ENCODE results near the gene PCLO.
"Not testable (repeated sequence)": the region's sequence is repeated elsewhere in the genome, so short reads cannot be mapped to it uniquely, and the experiment has no call there.

The PCLO gene

DNA sequence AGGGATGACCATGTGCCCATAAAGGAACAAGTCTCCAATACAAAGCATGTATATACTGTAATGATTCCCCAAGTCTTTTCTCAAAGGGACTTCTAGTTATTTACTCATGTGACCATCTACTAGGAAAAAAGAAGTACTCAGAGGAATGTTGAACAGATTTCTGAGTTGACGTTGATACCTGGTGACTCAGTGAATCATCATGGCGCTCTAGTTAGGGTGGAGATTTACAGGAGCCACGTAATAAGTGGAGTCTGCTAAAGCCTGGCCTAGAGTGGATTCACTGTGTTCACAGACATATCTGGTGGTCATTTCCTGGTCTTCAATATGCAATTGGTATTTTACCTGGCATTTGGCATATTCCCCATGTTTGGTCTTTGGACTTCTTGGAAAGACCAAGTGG lies 416.9 kb downstream of the PCLO start:
- DNase-seq, result no peak
- Mint-ChIP-seq H3K36me3 (ENCODE audit: low read depth) (no peaks in the 10 kb centered on the region), H3K27me3 (no peaks in the 10 kb centered on the region), H3K4me1 (ENCODE audit: low read depth) (no peaks in the 10 kb centered on the region), H3K4me3 (no peak overlapping the region), H3K9me3 (no peaks in the 10 kb centered on the region), H3K27ac (no peak overlapping the region)

- H3K27ac Mint-ChIP-seq, result no peak overlapping the region
- H3K27me3 Mint-ChIP-seq, result no peaks in the 10 kb centered on the region
- no peaks in the 10 kb centered on the region for H3K9me3 Mint-ChIP-seq
- no peaks in the 10 kb centered on the region for H3K4me1 Mint-ChIP-seq (ENCODE audit: low read depth)
- H3K4me3 Mint-ChIP-seq, result no peak overlapping the region
- no peaks in the 10 kb centered on the region for H3K36me3 Mint-ChIP-seq (ENCODE audit: low read depth)
- DNase-seq, result no peak
Observed at GRCh38 chr7:82745117-82745516, 417.6 kb downstream of the PCLO start.

DNA sequence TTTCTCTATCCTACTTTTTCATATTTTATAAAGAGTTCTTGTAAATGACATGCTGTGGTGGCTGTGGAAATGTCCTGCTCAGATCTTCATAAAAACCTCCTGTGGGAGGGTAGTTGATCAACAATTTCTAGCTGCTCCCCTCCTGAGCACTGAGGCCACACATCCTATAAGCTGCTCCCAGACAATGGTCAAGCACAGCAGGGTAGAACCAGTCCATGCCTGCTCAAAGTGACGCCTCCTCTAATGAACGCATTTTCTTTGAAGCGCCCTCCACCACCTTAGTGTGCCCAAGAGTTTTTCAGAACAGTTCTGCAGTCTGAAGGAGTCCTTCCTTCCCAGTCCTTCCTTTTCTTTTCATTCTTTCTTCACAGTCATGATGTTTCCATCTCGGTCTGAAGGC lies 420.5 kb downstream of the PCLO start:
- Mint-ChIP-seq H3K4me1 (ENCODE audit: low read depth) (no peaks in the 10 kb centered on the region), H3K27me3 (no peaks in the 10 kb centered on the region), H3K4me3 (no peak overlapping the region), H3K27ac (no peak overlapping the region), H3K9me3 (no peaks in the 10 kb centered on the region), H3K36me3 (ENCODE audit: low read depth) (no peaks in the 10 kb centered on the region)
- DNase-seq, result no peak

GRCh38 chr7:82741493-82741892 lies 421.2 kb downstream of the PCLO start:
- no peak overlapping the region for H3K27ac Mint-ChIP-seq
- no peaks in the 10 kb centered on the region for H3K9me3 Mint-ChIP-seq
- H3K27me3 Mint-ChIP-seq, result no peaks in the 10 kb centered on the region
- DNase-seq, result no peak
- H3K4me1 Mint-ChIP-seq (ENCODE audit: low read depth), result no peaks in the 10 kb centered on the region
- H3K36me3 Mint-ChIP-seq (ENCODE audit: low read depth), result no peaks in the 10 kb centered on the region
- no peak overlapping the region for H3K4me3 Mint-ChIP-seq

- Mint-ChIP-seq H3K4me1 (ENCODE audit: low read depth) (no peaks in the 10 kb centered on the region), H3K27me3 (no peaks in the 10 kb centered on the region), H3K27ac (no peak overlapping the region), H3K36me3 (ENCODE audit: low read depth) (no peaks in the 10 kb centered on the region), H3K9me3 (no peaks in the 10 kb centered on the region), H3K4me3 (no peak overlapping the region)
- DNase-seq, result no peak
Observed at GRCh38 chr7:82740246-82740848, 422.3 kb downstream of the PCLO start.

- Mint-ChIP-seq H3K4me3 (no peak overlapping the region), H3K27ac (no peak overlapping the region), H3K36me3 (ENCODE audit: low read depth) (no peaks in the 10 kb centered on the region), H3K4me1 (ENCODE audit: low read depth) (no peaks in the 10 kb centered on the region), H3K27me3 (no peaks in the 10 kb centered on the region), H3K9me3 (no peaks in the 10 kb centered on the region)
- no peak for DNase-seq
Observed at GRCh38 chr7:82736633-82737032, 426.1 kb downstream of the PCLO start.

DNA sequence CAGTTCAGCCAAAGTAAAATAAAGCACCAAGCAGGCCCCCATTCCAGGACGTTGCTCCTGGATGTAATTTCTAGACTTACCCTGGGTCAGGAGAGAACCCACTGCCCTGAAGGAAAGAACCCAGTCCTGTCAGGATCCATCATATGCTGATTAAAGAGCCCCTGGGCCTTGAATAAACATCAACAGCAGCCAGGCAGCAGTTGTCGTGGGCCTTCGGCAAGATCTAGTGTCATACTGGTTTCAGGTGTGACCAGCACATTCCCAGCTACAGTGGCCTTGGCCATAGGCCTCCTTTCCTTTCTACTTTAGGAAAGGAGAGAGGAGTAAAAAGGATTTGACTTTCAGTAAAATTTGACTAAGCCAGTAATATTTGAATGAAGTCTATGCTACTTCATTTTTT lies 430.0 kb downstream of the PCLO start:
- no peak for DNase-seq
- no peak overlapping the region for H3K4me3 Mint-ChIP-seq
- H3K4me1 Mint-ChIP-seq (ENCODE audit: low read depth), result no peaks in the 10 kb centered on the region
- H3K27ac Mint-ChIP-seq, result no peak overlapping the region
- no peaks in the 10 kb centered on the region for H3K27me3 Mint-ChIP-seq
- no peaks in the 10 kb centered on the region for H3K36me3 Mint-ChIP-seq (ENCODE audit: low read depth)
- no peaks in the 10 kb centered on the region for H3K9me3 Mint-ChIP-seq

GRCh38 chr7:82729172-82730030 lies 433.3 kb downstream of the PCLO start:
- Mint-ChIP-seq H3K4me1 (ENCODE audit: low read depth) (no peaks in the 10 kb centered on the region), H3K9me3 (no peaks in the 10 kb centered on the region), H3K27ac (no peak overlapping the region), H3K36me3 (ENCODE audit: low read depth) (no peaks in the 10 kb centered on the region), H3K4me3 (no peak overlapping the region), H3K27me3 (no peaks in the 10 kb centered on the region)
- no peak for DNase-seq

- Mint-ChIP-seq H3K27me3 (no peaks in the 10 kb centered on the region), H3K27ac (no peak overlapping the region), H3K4me3 (no peak overlapping the region), H3K9me3 (no peaks in the 10 kb centered on the region), H3K4me1 (ENCODE audit: low read depth) (no peaks in the 10 kb centered on the region), H3K36me3 (ENCODE audit: low read depth) (no peaks in the 10 kb centered on the region)
- DNase-seq, result no peak
Observed at GRCh38 chr7:82726038-82726800, 436.5 kb downstream of the PCLO start.

DNA sequence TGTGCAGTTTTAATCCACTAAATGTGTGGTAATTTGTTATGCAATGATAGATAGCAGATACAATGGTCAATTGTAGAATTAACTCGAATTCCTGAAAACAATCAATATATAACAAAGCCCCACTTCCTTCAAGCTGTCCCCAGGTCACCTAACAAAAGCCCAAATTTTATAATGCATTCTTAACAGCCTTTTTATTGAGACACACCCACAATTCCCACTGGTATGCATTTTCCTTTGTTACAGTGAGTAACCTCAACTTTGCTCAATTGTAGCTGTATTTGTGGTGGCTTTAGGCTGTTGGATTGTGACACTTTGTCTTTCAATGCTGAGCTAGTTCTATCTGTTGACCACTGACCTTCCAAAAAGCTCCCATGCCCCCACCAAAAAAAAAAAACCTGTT lies 439.3 kb downstream of the PCLO start:
- H3K27ac Mint-ChIP-seq, result no peak overlapping the region
- H3K4me1 Mint-ChIP-seq (ENCODE audit: low read depth), result no peaks in the 10 kb centered on the region

GRCh38 chr7:82722946-82723345 lies 439.7 kb downstream of the PCLO start:
- H3K4me3 Mint-ChIP-seq, result no peak overlapping the region

More for the DNA sequence above, 439.3 kb downstream of the PCLO start:
- no peak overlapping the region for H3K4me3 Mint-ChIP-seq
- H3K36me3 Mint-ChIP-seq (ENCODE audit: low read depth), result no peaks in the 10 kb centered on the region
- H3K9me3 Mint-ChIP-seq, result no peaks in the 10 kb centered on the region
- no peaks in the 10 kb centered on the region for H3K27me3 Mint-ChIP-seq
- DNase-seq, result no peak

GRCh38 chr7:82715344-82715743 lies 447.3 kb downstream of the PCLO start:
- DNase-seq, result no peak
- Mint-ChIP-seq H3K9me3 (no peaks in the 10 kb centered on the region), H3K4me1 (ENCODE audit: low read depth) (no peaks in the 10 kb centered on the region), H3K4me3 (no peak overlapping the region), H3K27me3 (no peaks in the 10 kb centered on the region), H3K27ac (no peak overlapping the region), H3K36me3 (ENCODE audit: low read depth) (no peaks in the 10 kb centered on the region)

More at GRCh38 chr7:82722946-82723345, 439.7 kb downstream of the PCLO start:
- Mint-ChIP-seq H3K36me3 (ENCODE audit: low read depth) (no peaks in the 10 kb centered on the region), H3K27ac (no peak overlapping the region), H3K9me3 (no peaks in the 10 kb centered on the region), H3K27me3 (no peaks in the 10 kb centered on the region), H3K4me1 (ENCODE audit: low read depth) (no peaks in the 10 kb centered on the region)
- no peak for DNase-seq

DNA sequence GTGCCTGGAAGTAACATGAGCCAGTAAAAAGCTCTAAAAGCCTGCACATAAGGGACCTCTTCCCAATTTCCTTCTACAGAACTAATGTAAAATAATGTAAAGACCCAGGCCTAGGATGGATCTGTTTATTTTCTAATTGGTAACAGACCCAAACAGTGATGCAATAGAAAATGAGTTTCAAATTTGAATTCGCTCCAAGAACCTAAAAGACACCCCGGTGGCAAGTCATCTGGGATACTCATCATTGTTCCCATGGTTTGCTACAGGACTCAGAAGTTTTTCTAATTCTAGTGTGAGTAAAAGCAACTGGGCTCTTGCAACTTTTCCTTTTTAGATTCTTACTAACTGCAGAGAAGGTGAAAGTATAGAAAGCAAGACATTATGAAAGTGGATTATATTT lies 447.8 kb downstream of the PCLO start:
- Mint-ChIP-seq H3K27me3 (no peaks in the 10 kb centered on the region), H3K9me3 (no peaks in the 10 kb centered on the region), H3K4me1 (ENCODE audit: low read depth) (no peaks in the 10 kb centered on the region), H3K36me3 (ENCODE audit: low read depth) (no peaks in the 10 kb centered on the region), H3K27ac (no peak overlapping the region), H3K4me3 (no peak overlapping the region)
- no peak for DNase-seq

DNA sequence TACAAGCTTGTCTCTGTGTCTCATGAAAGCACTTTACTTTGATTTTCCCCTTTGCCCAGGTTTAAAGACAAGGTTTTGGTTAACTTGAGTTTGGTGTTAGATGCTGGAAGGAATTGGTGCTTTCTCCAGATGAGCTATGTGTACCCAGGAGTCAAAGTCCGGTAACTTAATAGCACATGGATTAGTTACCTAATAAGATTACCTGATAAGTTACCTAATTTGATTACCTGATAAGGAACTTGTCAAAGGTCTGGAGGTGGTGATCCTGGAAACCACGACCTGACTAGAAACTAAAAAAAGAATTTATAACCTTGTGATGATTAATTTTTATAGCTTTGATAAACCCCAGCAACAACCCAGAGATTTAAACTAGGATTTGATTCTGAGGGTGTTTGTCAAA lies 449.2 kb downstream of the PCLO start:
- no peaks in the 10 kb centered on the region for H3K4me1 Mint-ChIP-seq (ENCODE audit: low read depth)
- DNase-seq, result no peak
- H3K9me3 Mint-ChIP-seq, result no peaks in the 10 kb centered on the region
- H3K4me3 Mint-ChIP-seq, result no peak overlapping the region
- no peaks in the 10 kb centered on the region for H3K36me3 Mint-ChIP-seq (ENCODE audit: low read depth)
- H3K27ac Mint-ChIP-seq, result no peak overlapping the region
- H3K27me3 Mint-ChIP-seq, result no peaks in the 10 kb centered on the region

DNA sequence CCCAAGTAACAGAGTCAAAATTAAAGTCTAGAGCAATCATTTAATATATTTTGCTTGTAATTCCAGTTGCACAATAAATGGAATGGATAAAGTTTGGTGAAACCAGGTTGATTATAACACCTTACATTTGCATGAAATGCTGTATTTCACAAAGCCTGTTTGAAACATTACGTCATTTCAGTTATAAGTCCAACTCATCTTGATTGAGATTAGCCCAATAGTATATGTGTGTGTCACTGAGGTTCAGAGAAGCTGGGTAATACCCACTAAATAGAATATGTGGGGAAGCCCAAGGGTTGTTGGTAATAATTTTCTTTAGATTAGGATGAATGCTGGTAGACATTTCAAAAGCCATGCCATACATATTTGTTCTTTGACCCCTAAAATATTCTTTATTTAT lies 456.3 kb downstream of the PCLO start:
- H3K4me3 Mint-ChIP-seq; H3K27ac Mint-ChIP-seq; H3K4me1 Mint-ChIP-seq (ENCODE audit: low read depth); DNase-seq; H3K9me3 Mint-ChIP-seq; H3K36me3 Mint-ChIP-seq (ENCODE audit: low read depth); H3K27me3 Mint-ChIP-seq: not testable (repeated sequence)
